ENCODE results near the gene ALOX15B. TPM values are rescaled to one million over a fixed set of nuclear protein-coding genes. Genes with fewer than 3 reads are reported as not detected.
A peak's percentile ranks its signal among the peaks of the same experiment; 100 is the strongest.

The ALOX15B gene
- total RNA-seq, 6 experiments from 2014 or later: 0.22 to 2.2 (median 0.72) TPM

DNA sequence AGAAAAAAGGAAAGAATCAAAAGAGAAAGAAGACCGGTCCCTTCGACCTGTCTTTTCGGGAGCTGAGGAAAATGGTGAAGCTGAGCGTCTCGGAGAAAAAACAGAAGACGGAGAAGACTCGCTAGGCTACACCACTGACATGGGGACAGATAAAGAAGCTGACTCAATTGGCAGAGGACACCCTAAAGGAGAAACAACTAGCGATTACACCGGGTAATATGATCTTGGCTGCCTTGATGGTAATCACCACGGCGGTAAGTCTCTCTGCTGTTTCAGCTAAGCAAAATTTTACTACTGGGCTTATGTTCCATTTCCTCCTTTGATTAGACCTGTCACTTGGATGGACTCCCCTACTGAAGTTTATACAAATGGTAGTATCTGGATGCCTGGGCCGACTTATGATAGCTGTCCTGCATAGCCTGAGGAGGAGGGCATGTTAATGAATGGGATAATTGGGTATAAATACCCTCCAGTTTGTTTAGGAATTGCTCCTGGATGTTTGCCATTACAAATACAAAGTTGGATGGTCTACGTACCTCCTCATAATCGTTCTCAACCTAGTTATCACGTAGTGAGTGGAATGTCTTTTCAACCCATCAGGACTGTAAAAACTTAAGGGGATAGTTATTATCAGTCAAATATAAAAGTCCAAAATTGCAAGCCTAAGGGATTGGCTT lies 24.1 kb downstream of the ALOX15B start:
- no peak overlapping the region for H3K27ac ChIP-seq
- intact Hi-C loops (cut with DNase I): loop anchor here in 1 of 2 donors (10.0 kb wide), 1 partner anchor 52 kb away; the partner anchor contains the start of gene ALOXE3
- WGBS (ENCODE audit: insufficient coverage, low coverage, low lambda C conversion rate, missing lambda C conversion rate): 26% methylated on average over 15 of the region's 15 CpGs
- DNase-seq (no peak), ATAC-seq (no peak)
- H3K4me3 ChIP-seq: no peak overlapping the region
- H3K36me3 ChIP-seq: no peaks in the 10 kb centered on the region
- TF ChIP-seq POLR2A (IDR thresholded peaks at IDR 0.05): no peak
- TF ChIP-seq, protein P1, sequence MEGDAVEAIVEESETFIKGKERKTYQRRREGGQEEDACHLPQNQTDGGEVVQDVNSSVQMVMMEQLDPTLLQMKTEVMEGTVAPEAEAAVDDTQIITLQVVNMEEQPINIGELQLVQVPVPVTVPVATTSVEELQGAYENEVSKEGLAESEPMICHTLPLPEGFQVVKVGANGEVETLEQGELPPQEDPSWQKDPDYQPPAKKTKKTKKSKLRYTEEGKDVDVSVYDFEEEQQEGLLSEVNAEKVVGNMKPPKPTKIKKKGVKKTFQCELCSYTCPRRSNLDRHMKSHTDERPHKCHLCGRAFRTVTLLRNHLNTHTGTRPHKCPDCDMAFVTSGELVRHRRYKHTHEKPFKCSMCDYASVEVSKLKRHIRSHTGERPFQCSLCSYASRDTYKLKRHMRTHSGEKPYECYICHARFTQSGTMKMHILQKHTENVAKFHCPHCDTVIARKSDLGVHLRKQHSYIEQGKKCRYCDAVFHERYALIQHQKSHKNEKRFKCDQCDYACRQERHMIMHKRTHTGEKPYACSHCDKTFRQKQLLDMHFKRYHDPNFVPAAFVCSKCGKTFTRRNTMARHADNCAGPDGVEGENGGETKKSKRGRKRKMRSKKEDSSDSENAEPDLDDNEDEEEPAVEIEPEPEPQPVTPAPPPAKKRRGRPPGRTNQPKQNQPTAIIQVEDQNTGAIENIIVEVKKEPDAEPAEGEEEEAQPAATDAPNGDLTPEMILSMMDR (IDR thresholded peaks at IDR 0.05): no peak
- peaks cover 0 to 21% (median 2%) of the 10 kb centered on the region in 4 donors for H3K4me1 ChIP-seq
- peaks cover 0 to 3% (median 0%) of the 10 kb centered on the region in 4 donors for H3K9me3 ChIP-seq
- H3K27me3 ChIP-seq: peaks cover 0 to 17% of the 10 kb centered on the region in 2 donors

DNA sequence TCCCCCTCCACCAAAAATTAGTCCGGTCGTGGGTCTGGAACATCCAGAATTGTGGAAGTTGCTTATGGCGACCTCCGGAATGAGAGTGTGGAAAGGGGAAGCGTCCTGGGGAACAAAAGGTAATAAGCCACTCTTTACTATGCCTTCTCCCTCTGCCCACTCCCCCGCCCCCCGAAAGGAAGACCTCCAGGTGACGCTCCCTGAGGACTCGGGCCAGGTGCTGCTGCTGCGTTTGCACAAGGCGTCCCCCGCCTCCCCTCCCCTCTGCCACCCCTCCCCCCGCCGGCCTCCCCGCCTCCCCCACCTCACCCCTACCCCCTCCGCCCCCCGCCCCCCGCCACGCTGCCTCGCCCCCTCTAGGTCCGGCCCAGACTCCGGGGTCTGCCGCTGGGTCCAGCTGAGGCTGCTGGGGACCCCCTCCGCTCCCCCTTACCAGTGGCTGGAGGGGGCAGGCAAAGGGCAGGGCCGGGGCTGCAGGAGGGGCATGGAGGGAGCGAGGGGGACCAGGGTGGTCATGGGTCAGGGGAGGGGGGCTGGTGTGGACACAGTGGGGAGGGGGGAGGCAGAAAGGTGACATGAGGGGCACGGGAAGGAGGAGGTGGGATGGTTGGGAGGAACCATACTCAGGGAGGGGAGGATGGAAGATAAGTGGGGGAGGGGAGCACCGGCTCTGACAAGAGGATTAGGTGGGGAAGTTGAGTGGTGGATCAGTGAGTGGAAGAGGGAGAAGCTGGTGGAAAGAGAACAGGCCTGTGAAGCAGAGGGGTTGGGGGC lies 25.1 kb downstream of the ALOX15B start:
- Histone ChIP-seq H3K36me3 (no peaks in the 10 kb centered on the region), H3K4me3 (no peak overlapping the region), H3K9me3 (peaks cover 0 to 3% (median 0%) of the 10 kb centered on the region in 4 donors), H3K4me1 (peaks cover 0 to 11% (median 2%) of the 10 kb centered on the region in 4 donors), H3K27ac (no peak overlapping the region), H3K27me3 (peaks cover 0 to 17% of the 10 kb centered on the region in 2 donors)
- no peak for ATAC-seq
- WGBS (ENCODE audit: insufficient coverage, low coverage, low lambda C conversion rate, missing lambda C conversion rate): 14% methylated on average over 20 of the region's 28 CpGs
- peak in 2 of 3 donors; percentile 11 to 41 for DNase-seq
- intact Hi-C loops (cut with DNase I): loop anchor here in 1 of 2 donors (10.0 kb wide), 1 partner anchor 51 kb away; the partner anchor contains the start of gene ALOXE3
- TF ChIP-seq, protein P1 (IDR thresholded peaks at IDR 0.05): no peak
- TF ChIP-seq POLR2A (IDR thresholded peaks at IDR 0.05): no peak

DNA sequence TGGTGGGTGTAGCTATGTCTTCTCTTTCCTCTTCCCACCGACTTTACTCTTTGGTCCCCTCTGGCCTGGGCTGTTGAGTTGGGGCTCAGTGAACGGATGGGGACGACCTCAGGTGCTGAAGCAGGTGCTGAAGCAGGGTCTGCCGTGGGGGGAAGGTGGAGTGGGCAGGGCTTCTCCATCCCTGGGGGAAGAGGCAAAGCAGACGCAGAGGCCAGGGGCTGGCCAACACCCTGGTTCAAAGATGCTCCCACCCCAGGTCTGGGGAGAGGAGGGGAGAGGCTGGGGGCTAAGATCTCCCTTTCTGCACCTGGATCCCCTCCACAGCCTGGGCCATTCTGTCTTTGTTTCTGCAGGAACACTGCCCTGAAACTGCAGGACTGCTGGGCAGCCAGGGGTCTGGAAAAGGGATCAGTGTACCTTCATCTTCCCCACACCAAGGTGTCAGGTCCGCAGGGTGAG lies 25.7 kb downstream of the ALOX15B start:
- ATAC-seq (no peak), DNase-seq (peak in 1 of 3 donors; percentile 21)
- 21% methylated on average over 3 of the region's 6 CpGs for WGBS (ENCODE audit: insufficient coverage, low coverage, low lambda C conversion rate, missing lambda C conversion rate)
- no peaks in the 10 kb centered on the region for H3K36me3 ChIP-seq
- intact Hi-C loops (cut with DNase I): loop anchor here in 1 of 2 donors (10.0 kb wide), 1 partner anchor 50 kb away; the partner anchor contains the start of gene ALOXE3
- no peak overlapping the region for H3K27ac ChIP-seq
- H3K4me1 ChIP-seq: peaks cover 0 to 4% (median 0%) of the 10 kb centered on the region in 4 donors
- peaks cover 0 to 2% (median 0%) of the 10 kb centered on the region in 4 donors for H3K9me3 ChIP-seq
- no peak overlapping the region for H3K4me3 ChIP-seq
- H3K27me3 ChIP-seq: peaks cover 0 to 22% of the 10 kb centered on the region in 2 donors
- no peak for TF ChIP-seq POLR2A (IDR thresholded peaks at IDR 0.05)
- TF ChIP-seq, protein P1 (IDR thresholded peaks at IDR 0.05): no peak

DNA sequence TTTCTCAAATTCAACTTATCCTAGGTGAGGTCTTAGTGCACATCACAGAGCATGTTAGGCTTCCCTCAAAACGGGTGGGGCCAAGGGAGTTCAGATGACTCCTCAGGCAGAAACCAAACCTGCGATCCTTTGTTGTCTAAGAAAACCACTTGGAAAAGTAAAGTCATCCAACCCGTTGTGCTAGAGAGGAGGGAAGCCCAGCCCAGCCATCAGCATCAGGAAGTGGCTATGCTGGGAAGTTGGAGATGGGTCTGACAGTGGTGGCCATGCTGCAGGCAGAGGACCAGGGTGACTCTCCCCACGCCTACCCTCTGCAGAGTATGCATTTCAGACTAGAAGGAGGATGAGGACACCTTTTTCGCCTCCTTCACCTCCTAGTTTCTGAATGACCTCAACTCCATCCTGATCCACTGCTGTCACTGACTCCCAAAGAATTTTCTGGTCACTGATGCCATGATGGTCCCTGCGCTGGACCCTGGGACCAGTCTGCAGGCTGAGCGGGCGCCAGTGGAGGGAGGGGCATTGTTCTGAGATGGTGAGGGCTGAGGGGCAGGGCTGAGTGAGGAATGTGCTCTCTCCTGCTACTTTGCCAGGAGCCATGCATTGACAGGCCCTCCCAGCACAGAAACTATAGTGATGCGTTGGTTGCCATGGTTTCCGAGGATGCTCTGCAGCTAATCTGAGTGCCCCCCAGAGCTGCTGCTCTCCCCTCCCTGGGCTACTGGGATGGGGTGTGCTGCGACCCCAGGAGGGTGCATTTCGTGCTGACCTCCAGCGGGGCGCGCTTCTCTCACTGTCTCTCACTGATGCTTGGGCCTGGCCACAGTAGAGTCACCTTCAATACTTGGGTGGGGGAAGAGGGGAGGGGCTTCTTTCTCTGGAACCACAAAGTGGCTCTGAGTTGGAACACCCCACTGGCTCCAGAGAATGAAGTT lies 28.2 kb downstream of the ALOX15B start:
- TF ChIP-seq POLR2A (IDR thresholded peaks at IDR 0.05): no peak
- TF ChIP-seq, protein P1 (IDR thresholded peaks at IDR 0.05): no peak
- intact Hi-C loops (cut with DNase I): loop anchor here in 1 of 2 donors (10.0 kb wide), 1 partner anchor 48 kb away; the partner anchor contains the start of gene ALOXE3
- Histone ChIP-seq H3K27me3 (peaks cover 0 to 30% of the 10 kb centered on the region in 2 donors), H3K4me3 (no peak overlapping the region), H3K9me3 (no peaks in the 10 kb centered on the region), H3K4me1 (no peaks in the 10 kb centered on the region), H3K27ac (no peak overlapping the region), H3K36me3 (no peaks in the 10 kb centered on the region)
- DNase-seq (peak in 1 of 3 donors; percentile 14), ATAC-seq (no peak)
- WGBS (ENCODE audit: insufficient coverage, low coverage, low lambda C conversion rate, missing lambda C conversion rate): 28% methylated on average over 6 of the region's 15 CpGs
